Gastrocnemius medialis (tissue), 4 donors: Measurements from ENCODE around the gene SASH1. TPM values are rescaled to one million over a fixed set of nuclear protein-coding genes. Genes with fewer than 3 reads are reported as not detected.

Experiments used
- ATAC-seq, 2 donors: fragments of 150-250 bp; one replicate each; pipeline ENCODE4 v1.9.1; 2016
- DNase-seq, 2 donors: peaks; one replicate each; pipeline ENCODE4 v3.0.0-alpha.2; 2019
- H3K27ac ChIP-seq, 4 donors: fragments of 200-600 bp; sonication (generic); 1 replicate in 1 of 4; 2 replicates in 3 of 4; pipeline ENCODE4 v1.5.1; 2016 to 2018; ENCODE audit warnings: mild to moderate bottlenecking in 2 of 4, moderate library complexity in 1 of 4
- H3K27me3 ChIP-seq, 3 donors: fragments of 200-600 bp; sonication (generic) in 2 of 3; 1 replicate in 1 of 3; 2 replicates in 2 of 3; pipeline versions ENCODE4 v1.5.1 to v1.6.0; 2016 to 2019; ENCODE audit warnings: mild to moderate bottlenecking in 1 of 3, moderate library complexity in 1 of 3
- H3K36me3 ChIP-seq, 2 donors: fragments of 200-600 bp; sonication (generic) in 1 of 2; one replicate each; pipeline ENCODE4 v1.5.1; 2017 to 2018
- H3K4me1 ChIP-seq, 2 donors: fragments of 200-600 bp; sonication (generic) in 1 of 2; one replicate each; pipeline ENCODE4 v1.5.1; 2016 to 2017; ENCODE audit warnings: mild to moderate bottlenecking in 2 of 2
- H3K4me3 ChIP-seq, 4 donors: fragments of 200-600 bp; sonication (generic) in 3 of 4; 1 replicate in 1 of 4; 2 replicates in 3 of 4; pipeline ENCODE4 v1.5.1; 2016 to 2019; ENCODE audit warnings: mild to moderate bottlenecking in 2 of 4
- H3K9me3 ChIP-seq, 3 donors: fragments of 200-600 bp; sonication (generic) in 2 of 3; 1 replicate in 1 of 3; 2 replicates in 2 of 3; pipeline ENCODE4 v1.5.1; 2016 to 2019
- POLR2A ChIP-seq, 2 donors: fragments of 450-650 bp; IDR thresholded peaks; one replicate each; pipeline ENCODE4 v1.6.1; 2017; ENCODE audit warnings: antibody characterized with exemption in 2 of 2, mild to moderate bottlenecking in 2 of 2, moderate library complexity in 2 of 2
- in situ Hi-C, 4 donors: fragments of 200-750 bp; cut with MboI; loops; one replicate each; pipeline versions ENCODE4 v1.15.0 to v1.8.0; 2017; ENCODE audit warnings: low sequenced_read_pairs in 4 of 4
- intact Hi-C: fragments of 100-400 bp; cut with DNase I; formaldehyde crosslinking; loops from one replicate; pipeline ENCODE4 v1.15.1; 2023; ENCODE audit warnings: low total_unique reads
- total RNA-seq, 4 donors: library from RNA; depleted of rRNA; stranded (reverse); fragments of >200 nt; gene quantifications; one replicate each; pipeline versions ENCODE4 v1.1.0 to v1.2.3, GENCODE V29; 2016
- TF ChIP-seq, protein P1 (sequence below), 5 experiments: fragments of 450-650 bp in 3 of 5; fragments of 200-600 bp in 2 of 5; sonication (generic) in 2 of 5; IDR thresholded peaks in 4 of 5; conservative IDR thresholded peaks in 1 of 5; 1 replicate in 4 of 5; 2 replicates in 1 of 5; pipeline ENCODE4 v1.5.1; 2016 to 2019; ENCODE audit warnings: antibody characterized with exemption in 5 of 5, mild to moderate bottlenecking in 3 of 5, moderate library complexity in 3 of 5

The SASH1 gene
- total RNA-seq, 4 donors from 2014 or later: 28.2 to 42.4 (median 35.4) TPM

DNA sequence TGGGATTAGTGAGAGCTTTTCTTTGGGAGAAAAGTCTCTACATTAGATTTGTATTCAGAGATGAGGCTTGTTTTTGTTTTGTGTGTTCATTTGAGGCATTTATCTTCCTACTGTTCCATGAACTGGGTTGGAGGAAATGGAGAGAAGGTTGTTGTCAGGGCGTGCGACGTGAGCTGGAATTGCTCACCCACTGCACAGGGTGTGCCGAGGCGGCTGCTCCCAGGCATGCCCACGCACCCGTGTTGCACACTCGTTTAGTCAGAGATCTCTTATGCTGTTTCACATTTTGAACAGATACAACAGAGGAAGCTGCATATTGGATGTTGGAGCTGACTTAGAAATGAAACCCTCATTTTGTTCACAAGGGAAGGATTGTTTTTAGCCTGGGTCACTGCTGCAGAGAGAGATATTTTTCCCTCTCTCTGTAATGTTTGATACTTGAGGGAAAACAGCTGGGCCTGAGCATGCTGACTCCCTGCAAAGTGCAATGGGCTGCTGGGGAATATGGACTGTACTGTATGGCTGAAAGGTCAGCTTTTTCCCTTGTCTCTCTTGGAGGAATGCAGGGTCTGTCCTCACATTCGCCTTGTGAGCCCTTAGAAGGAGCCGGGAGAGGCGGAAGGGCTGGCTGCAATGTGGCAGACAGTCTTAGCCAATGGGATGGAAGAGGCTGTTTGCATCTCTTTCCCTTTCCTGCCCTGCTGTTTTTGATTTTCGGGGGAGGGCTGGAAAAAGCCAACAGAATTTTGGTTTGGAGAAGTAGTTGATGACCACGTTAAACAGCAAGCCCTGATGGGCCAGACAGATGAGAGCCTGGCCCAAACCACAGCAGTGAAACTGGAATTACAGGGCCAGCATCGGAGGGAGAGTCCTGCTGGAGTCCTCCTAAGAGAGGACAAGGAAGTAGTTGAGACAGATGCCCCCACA is 170.8 kb downstream of the SASH1 start:
- Histone ChIP-seq H3K4me3 (peak overlapping the region in 3 of 4 donors; percentile 1 to 55 (median 53)), H3K27ac (peak overlapping the region; percentile 79 to 84 (median 82)), H3K4me1 (peaks cover 17 to 34% of the 10 kb centered on the region in 2 donors), H3K9me3 (no peaks in the 10 kb centered on the region), H3K27me3 (peaks cover 0 to 3% (median 0%) of the 10 kb centered on the region in 3 donors), H3K36me3 (no peaks in the 10 kb centered on the region)
- DNase-seq (peak in 1 of 2 donors; percentile 39), ATAC-seq (peak; percentile 10 to 44)
- intact Hi-C loops: loop anchor here (5.0 kb wide), 1 partner anchor 171 kb away; the partner anchor contains the start of gene SASH1
- TF ChIP-seq, protein P1, sequence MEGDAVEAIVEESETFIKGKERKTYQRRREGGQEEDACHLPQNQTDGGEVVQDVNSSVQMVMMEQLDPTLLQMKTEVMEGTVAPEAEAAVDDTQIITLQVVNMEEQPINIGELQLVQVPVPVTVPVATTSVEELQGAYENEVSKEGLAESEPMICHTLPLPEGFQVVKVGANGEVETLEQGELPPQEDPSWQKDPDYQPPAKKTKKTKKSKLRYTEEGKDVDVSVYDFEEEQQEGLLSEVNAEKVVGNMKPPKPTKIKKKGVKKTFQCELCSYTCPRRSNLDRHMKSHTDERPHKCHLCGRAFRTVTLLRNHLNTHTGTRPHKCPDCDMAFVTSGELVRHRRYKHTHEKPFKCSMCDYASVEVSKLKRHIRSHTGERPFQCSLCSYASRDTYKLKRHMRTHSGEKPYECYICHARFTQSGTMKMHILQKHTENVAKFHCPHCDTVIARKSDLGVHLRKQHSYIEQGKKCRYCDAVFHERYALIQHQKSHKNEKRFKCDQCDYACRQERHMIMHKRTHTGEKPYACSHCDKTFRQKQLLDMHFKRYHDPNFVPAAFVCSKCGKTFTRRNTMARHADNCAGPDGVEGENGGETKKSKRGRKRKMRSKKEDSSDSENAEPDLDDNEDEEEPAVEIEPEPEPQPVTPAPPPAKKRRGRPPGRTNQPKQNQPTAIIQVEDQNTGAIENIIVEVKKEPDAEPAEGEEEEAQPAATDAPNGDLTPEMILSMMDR (IDR thresholded peaks at IDR 0.05 in 4 of 5, conservative IDR thresholded peaks at IDR 0.05 in 1 of 5): no peak
- TF ChIP-seq POLR2A (IDR thresholded peaks at IDR 0.05): peak in 1 of 2 donors; percentile 13
- in situ Hi-C loops: no loop called here

DNA sequence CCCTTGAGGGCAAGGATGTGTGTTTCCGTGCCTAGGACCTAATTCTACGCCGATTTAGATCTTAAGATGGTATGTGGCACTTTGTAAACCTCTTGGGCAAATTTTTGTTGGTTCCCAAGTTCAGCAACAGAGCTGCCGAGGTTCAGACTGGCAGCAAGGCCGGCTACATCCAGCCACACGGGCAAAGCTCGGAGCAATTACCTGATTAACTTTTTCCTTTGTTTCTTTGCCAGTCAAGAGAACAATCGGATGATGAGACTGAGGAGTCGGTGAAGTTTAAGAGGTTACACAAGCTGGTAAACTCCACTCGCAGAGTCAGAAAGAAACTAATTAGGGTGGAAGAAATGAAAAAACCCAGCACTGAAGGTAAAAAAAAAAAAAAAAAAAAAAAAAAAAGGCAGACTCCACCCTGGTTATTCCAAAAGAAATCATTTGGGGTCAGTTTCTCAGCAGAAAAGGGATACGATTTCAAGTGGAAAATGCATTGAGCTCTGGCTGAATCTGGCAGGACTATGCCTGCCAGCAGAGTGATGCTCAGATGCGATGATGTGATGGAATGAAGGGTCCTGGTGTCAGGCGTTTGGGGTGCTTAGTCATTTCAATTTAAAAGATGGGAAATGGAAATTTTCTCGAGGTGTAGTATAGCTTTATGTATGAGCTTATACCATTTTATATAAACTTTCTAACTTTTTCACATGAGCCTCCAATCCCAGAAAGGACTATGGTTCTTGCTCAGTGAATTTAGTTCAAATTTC is 171.6 kb downstream of the SASH1 start:
- Histone ChIP-seq H3K9me3 (no peaks in the 10 kb centered on the region), H3K4me1 (peaks cover 15 to 37% of the 10 kb centered on the region in 2 donors), H3K36me3 (no peaks in the 10 kb centered on the region), H3K4me3 (peak overlapping the region in 3 of 4 donors; percentile 1 to 55 (median 53)), H3K27ac (peak overlapping the region; percentile 79 to 84 (median 82)), H3K27me3 (peaks cover 0 to 3% (median 0%) of the 10 kb centered on the region in 3 donors)
- in situ Hi-C loops: no loop called here
- DNase-seq (no peak), ATAC-seq (no peak)
- TF ChIP-seq, protein P1 (IDR thresholded peaks at IDR 0.05 in 4 of 5, conservative IDR thresholded peaks at IDR 0.05 in 1 of 5): no peak
- no peak for TF ChIP-seq POLR2A (IDR thresholded peaks at IDR 0.05)
- intact Hi-C loops: loop anchor here (5.0 kb wide), 1 partner anchor 172 kb away; the partner anchor contains the start of gene SASH1

DNA sequence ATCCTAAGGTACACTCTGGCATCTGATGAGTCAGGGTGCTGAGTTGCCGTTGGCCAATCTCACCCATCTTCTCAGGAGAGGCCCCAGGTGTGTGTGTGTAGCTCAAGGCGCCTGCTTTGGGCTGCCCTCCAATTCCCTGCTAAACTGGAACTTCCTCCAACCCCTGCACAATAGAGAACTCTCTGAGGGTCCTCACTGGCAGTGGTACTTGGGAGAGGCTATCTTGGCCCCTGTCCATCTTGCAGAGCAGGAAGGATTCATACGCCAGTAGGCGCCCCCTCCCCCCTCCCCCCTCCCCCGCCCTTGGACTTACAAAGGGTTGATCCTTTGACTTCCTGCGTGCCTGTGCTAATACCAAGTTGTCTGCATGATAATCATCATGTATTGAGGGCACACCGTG is 173.6 kb downstream of the SASH1 start:
- TF ChIP-seq, protein P1 (IDR thresholded peaks at IDR 0.05 in 4 of 5, conservative IDR thresholded peaks at IDR 0.05 in 1 of 5): no peak
- TF ChIP-seq POLR2A (IDR thresholded peaks at IDR 0.05): no peak
- intact Hi-C loops: no loop called here
- in situ Hi-C loops: no loop called here
- ATAC-seq (no peak), DNase-seq (no peak)
- H3K36me3 ChIP-seq: peaks cover 0 to 14% of the 10 kb centered on the region in 2 donors
- no peaks in the 10 kb centered on the region for H3K9me3 ChIP-seq
- no peaks in the 10 kb centered on the region for H3K27me3 ChIP-seq
- H3K4me3 ChIP-seq: no peak overlapping the region
- peaks cover 16 to 48% of the 10 kb centered on the region in 2 donors for H3K4me1 ChIP-seq
- H3K27ac ChIP-seq: peak overlapping the region; percentile 66 to 84 (median 76)

DNA sequence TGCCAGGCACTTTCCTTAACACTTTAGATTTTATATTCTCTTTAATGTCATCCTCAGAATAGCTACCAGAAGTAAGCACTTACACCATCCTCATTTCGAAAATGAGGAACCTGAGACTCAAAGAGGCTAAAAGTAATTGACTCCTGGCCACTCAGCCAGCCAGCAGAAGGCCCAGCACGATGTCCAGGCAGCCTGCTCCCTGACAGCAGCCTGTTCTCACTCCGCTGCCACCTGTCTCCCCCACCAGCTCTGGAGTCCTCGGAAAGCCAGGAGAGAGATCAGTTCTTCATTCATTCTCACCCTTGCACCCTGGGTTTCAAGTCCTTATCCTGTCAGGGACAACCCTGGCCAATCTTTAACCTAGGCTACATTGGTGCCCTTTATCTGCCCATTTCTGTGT is 174.0 kb downstream of the SASH1 start:
- TF ChIP-seq POLR2A (IDR thresholded peaks at IDR 0.05): no peak
- TF ChIP-seq, protein P1 (IDR thresholded peaks at IDR 0.05 in 4 of 5, conservative IDR thresholded peaks at IDR 0.05 in 1 of 5): no peak
- Histone ChIP-seq H3K27ac (peak overlapping the region; percentile 66 to 84 (median 76)), H3K9me3 (no peaks in the 10 kb centered on the region), H3K4me1 (peaks cover 16 to 52% of the 10 kb centered on the region in 2 donors), H3K4me3 (no peak overlapping the region), H3K27me3 (no peaks in the 10 kb centered on the region), H3K36me3 (peaks cover 0 to 14% of the 10 kb centered on the region in 2 donors)
- intact Hi-C loops (no loop called here), in situ Hi-C loops (no loop called here)
- no peak for ATAC-seq
- no peak for DNase-seq
